Endothelial cell of umbilical vein (primary cell): Measurements from ENCODE around the gene POU4F3. TPM values are rescaled to one million over a fixed set of nuclear protein-coding genes. Genes with fewer than 3 reads are reported as not detected.

ENCODE experiments used
- BruUV-seq: library from RNA; stranded (reverse); fragments of 400-500 nt; replicated peaks from 2 replicates; lab custom pipeline; 2021; lab: Mats Ljungman, UMichigan
- CTCF ChIA-PET: fragments of 300-600, 350-600 bp; sonication (Branson Sonifier 250); formaldehyde crosslinking; loops from one replicate; lab custom pipeline; 2021; ENCODE audit warnings: antibody characterized with exemption, inconsistent platforms; lab: Charles Lee
- POLR2A ChIA-PET: fragments of 300-600, 350-600 bp; sonication (Branson Sonifier 250); formaldehyde crosslinking; loops from one replicate; lab custom pipeline; 2021; ENCODE audit warnings: antibody characterized with exemption, inconsistent platforms; lab: Charles Lee
- DNase-seq: peaks from one replicate; pipeline ENCODE4 v3.0.0-alpha.2; 2011; ENCODE audit warnings: low read depth, low spot score
- FAIRE-seq: peaks from 2 replicates; lab custom pipeline; 2011; peaks lifted over from hg19 to GRCh38; lab: Jason Lieb, UNC
- H2AFZ ChIP-seq: 2 replicates; pipeline ENCODE4 v1.6.0; 2012; ENCODE audit warnings: low read depth, low read length, control low read depth, inconsistent platforms
- H3K27ac ChIP-seq: 2 replicates; pipeline ENCODE4 v1.5.1; 2011; ENCODE audit warnings: low read depth, mild to moderate bottlenecking, control low read depth, low read length, moderate library complexity; ENCODE audit not compliant: insufficient read depth
- H3K27me3 ChIP-seq, 2 experiments: 2 replicates each; pipeline versions ENCODE4 v1.6.0 to v1.6.1; 2011; ENCODE audit warnings: low read length in 2 of 2, mixed read lengths in 1 of 2; ENCODE audit not compliant: control insufficient read depth in 2 of 2, insufficient read depth in 2 of 2
- H3K36me3 ChIP-seq, 2 experiments: 2 replicates in 1 of 2; 3 replicates in 1 of 2; pipeline ENCODE4 v1.5.1; 2011; ENCODE audit warnings: low read length in 2 of 2, mild to moderate bottlenecking in 1 of 2, moderate library complexity in 1 of 2; ENCODE audit not compliant: control insufficient read depth in 2 of 2, insufficient read depth in 2 of 2; ENCODE audit errors: extremely low read depth in 1 of 2
- H3K4me1 ChIP-seq: 3 replicates; pipeline ENCODE4 v1.5.1; 2011; ENCODE audit warnings: mild to moderate bottlenecking, low read length; ENCODE audit not compliant: control insufficient read depth, insufficient read depth; ENCODE audit errors: extremely low read depth
- H3K4me2 ChIP-seq: 2 replicates; pipeline ENCODE4 v1.6.1; 2011; ENCODE audit warnings: low read length, control low read depth, mixed read lengths; ENCODE audit not compliant: insufficient read depth
- H3K4me3 ChIP-seq, 3 experiments: fragments of 200-600 bp in 1 of 3; sonication (generic), shearing (Covaris generic) in 1 of 3; replicated peaks in 1 of 3; 2 replicates each; pipeline ENCODE4 v1.5.1; 2011 to 2016; ENCODE audit warnings: control low read depth in 3 of 3, low read length in 3 of 3, mild to moderate bottlenecking in 2 of 3, inconsistent platforms in 1 of 3, low read depth in 1 of 3, moderate library complexity in 1 of 3; ENCODE audit not compliant: insufficient read depth in 1 of 3
- H3K79me2 ChIP-seq: 2 replicates; pipeline ENCODE4 v1.6.0; 2012; ENCODE audit warnings: low read length, inconsistent platforms; ENCODE audit not compliant: control insufficient read depth, insufficient read depth
- H3K9ac ChIP-seq: replicated peaks from 2 replicates; pipeline ENCODE3; 2011; ENCODE audit warnings: low read length, control low read depth; ENCODE audit not compliant: insufficient read depth; ENCODE audit errors: extremely low read depth
- H3K9me1 ChIP-seq: replicated peaks from 3 replicates; pipeline ENCODE4 v1.6.0; 2011; ENCODE audit warnings: mild to moderate bottlenecking, low read length; ENCODE audit not compliant: control insufficient read depth, insufficient read depth; ENCODE audit errors: extremely low read depth
- H3K9me3 ChIP-seq: replicated peaks from 2 replicates; pipeline ENCODE4 v1.5.1; 2012; ENCODE audit warnings: low read length, inconsistent platforms; ENCODE audit not compliant: control insufficient read depth, insufficient read depth
- H4K20me1 ChIP-seq: replicated peaks from 2 replicates; pipeline ENCODE3; 2011; ENCODE audit warnings: mild to moderate bottlenecking, low read length; ENCODE audit not compliant: control insufficient read depth, insufficient read depth; ENCODE audit errors: extremely low read depth
- CTCF ChIP-seq, 2 donors: IDR thresholded peaks; 1 replicate in 1 of 2; 2 replicates in 1 of 2; pipeline ENCODE4 v1.5.1; 2011; ENCODE audit warnings: low read length in 2 of 2, mild to moderate bottlenecking in 2 of 2, moderate library complexity in 2 of 2, control low read depth in 1 of 2, inconsistent platforms in 1 of 2, low read depth in 1 of 2; ENCODE audit not compliant: insufficient read depth in 1 of 2; ENCODE audit errors: extremely low read depth in 1 of 2
- EZH2 ChIP-seq: IDR thresholded peaks from 2 replicates; pipeline ENCODE4 v1.6.1; 2012; ENCODE audit warnings: borderline replicate concordance, low read depth, mild to moderate bottlenecking, moderate library complexity, low read length, inconsistent platforms; ENCODE audit not compliant: severe bottlenecking
- GATA2 ChIP-seq: IDR thresholded peaks from 2 replicates; pipeline ENCODE4 v1.7.0; 2011; ENCODE audit warnings: low read depth, mild to moderate bottlenecking, moderate library complexity, mixed read lengths, low read length; ENCODE audit not compliant: insufficient read length, insufficient read depth
- JUN ChIP-seq: IDR thresholded peaks from 2 replicates; pipeline ENCODE4 v1.6.1; 2011; ENCODE audit warnings: borderline replicate concordance, low read depth; ENCODE audit not compliant: insufficient read length, insufficient read depth
- MAX ChIP-seq: IDR thresholded peaks from 2 replicates; pipeline ENCODE4 v1.6.1; 2011; ENCODE audit not compliant: insufficient read depth, insufficient read length
- MYC ChIP-seq: IDR thresholded peaks from one replicate; pipeline ENCODE4 v1.6.1; 2011; ENCODE audit warnings: mild to moderate bottlenecking, low read depth, low read length
- POLR2AphosphoS5 ChIP-seq: IDR thresholded peaks from 2 replicates; pipeline ENCODE4 v1.6.1; 2012; ENCODE audit warnings: low read depth, mild to moderate bottlenecking, control low read depth, low read length, moderate library complexity; ENCODE audit not compliant: insufficient read depth
- dilution Hi-C: fragments of 300-500 bp; cut with MboI; formaldehyde crosslinking; loops from one replicate; pipeline ENCODE4 v1.15.0; 2019; ENCODE audit warnings: low sequenced_read_pairs; ENCODE audit not compliant: extremely low pct_ligation_motif_present
- intact Hi-C: fragments of 100-400 bp; cut with micrococcal nuclease; formaldehyde crosslinking; loops from one replicate; pipeline ENCODE4 v1.10.0; 2022
- polyA plus RNA-seq, 4 experiments: library from polyadenylated mRNA; depleted of rRNA in 3 of 4; stranded (reverse) in 3 of 4; unstranded in 1 of 4; fragments of >200 nt; gene quantifications; 2 replicates each; pipeline versions ENCODE4 v1.2.1 to v1.2.3, GENCODE V29; 2011 to 2012; ENCODE audit warnings: missing spikeins in 1 of 4
- total RNA-seq: library from RNA; stranded (reverse); gene quantifications from 2 replicates; pipeline ENCODE4 v1.2.3, GENCODE V29; 2021

The POU4F3 gene
- total and polyA plus RNA-seq, 2 donors (not counting 3 experiments of a cell fraction or from before 2014, with no cell fraction given) = 0.08 TPM; not detected in 1

- no TSS peak for BruUV-seq
- ChIA-PET POLR2A (no interaction called here), CTCF (no interaction called here)
- Histone ChIP-seq H3K9me3 (no peaks in the 10 kb centered on the region), H3K27me3 (peaks cover 7 to 10% of the 10 kb centered on the region in 2 experiments), H3K4me3 (no peak overlapping the region), H3K4me1 (no peaks in the 10 kb centered on the region), H3K9me1 (no peaks in the 10 kb centered on the region), H3K79me2 (no peaks in the 10 kb centered on the region), H3K27ac (no peak overlapping the region), H3K4me2 (no peak overlapping the region), H2AFZ (no peak overlapping the region), H3K9ac (no peak overlapping the region), H4K20me1 (no peaks in the 10 kb centered on the region), H3K36me3 (no peaks in the 10 kb centered on the region)
- DNase-seq = no peak
- TF ChIP-seq JUN = no peak
- no peak for TF ChIP-seq MYC
- no peak for TF ChIP-seq POLR2AphosphoS5
- no peak for TF ChIP-seq GATA2
- TF ChIP-seq EZH2 = no peak
- no peak for TF ChIP-seq MAX
- TF ChIP-seq CTCF (IDR thresholded peaks at IDR 0.05; ENCODE audit: extremely low read depth in 1 of 2, insufficient read depth in 1 of 2, low read depth in 1 of 2, low read length in 2 of 2) = no peak
- intact Hi-C loops (no loop called here), dilution Hi-C loops (no loop called here)
- FAIRE-seq = no peak
Measured at GRCh38 chr5:146327989-146328388, 10.7 kb upstream of the POU4F3 start.
